Keratinocyte (primary cell): ENCODE measurements around the gene AK8.

Experiments used
- CTCF ChIP-seq, 3 experiments: IDR thresholded peaks in 1 of 3; conservative IDR thresholded peaks in 1 of 3; optimal IDR thresholded peaks in 1 of 3; 2 replicates in 2 of 3; 3 replicates in 1 of 3; pipeline versions ENCODE3 to v1.5.1; 2011; ENCODE audit warnings: low read length in 3 of 3, mild to moderate bottlenecking in 3 of 3, moderate library complexity in 2 of 3, control low read depth in 1 of 3, inconsistent platforms in 1 of 3; ENCODE audit not compliant: insufficient read depth in 2 of 3; ENCODE audit errors: extremely low read depth in 1 of 3
- EZH2 ChIP-seq: IDR thresholded peaks from one replicate; pipeline ENCODE4 v1.6.1; 2012; ENCODE audit warnings: inconsistent platforms, mild to moderate bottlenecking, low read length, moderate library complexity

- no peak for TF ChIP-seq CTCF (optimal IDR thresholded peaks at IDR 0.05 in 1 of 3, IDR thresholded peaks at IDR 0.05 in 1 of 3, conservative IDR thresholded peaks at IDR 0.05 in 1 of 3; ENCODE audit: extremely low read depth in 1 of 3, insufficient read depth in 2 of 3, low read length in 3 of 3)
- TF ChIP-seq EZH2 = no peak
Measured at GRCh38 chr9:132710333-132710732, 167.8 kb downstream of the AK8 start.
